Fibroblast of the aortic adventitia (primary cell): ENCODE measurements around the gene CRKL. TPM values are rescaled to one million over a fixed set of nuclear protein-coding genes. Genes with fewer than 3 reads are reported as not detected.

Experiments used
- DNase-seq: peaks from one replicate; pipeline ENCODE4 v3.0.0-alpha.2; 2010; ENCODE audit warnings: low read depth
- H3K4me3 ChIP-seq: 2 replicates; pipeline ENCODE4 v1.5.1; 2011; ENCODE audit warnings: low read depth, mild to moderate bottlenecking, control low read depth, low read length, moderate library complexity
- total RNA-seq: library from RNA; depleted of rRNA; stranded (reverse); fragments of >200 nt; gene quantifications from 2 replicates; pipeline ENCODE4 v1.2.3, GENCODE V29; 2012; ENCODE audit warnings: low replicate concordance
- TF ChIP-seq, protein P1 (sequence below): IDR thresholded peaks from 2 replicates; pipeline ENCODE4 v1.5.1; 2011; ENCODE audit warnings: mild to moderate bottlenecking, low read length, control low read depth, inconsistent platforms; ENCODE audit not compliant: insufficient read depth

CRKL gene
- total RNA-seq, 1 donor: 44.7 TPM

GRCh38 chr22:20949698-20950183 is 32.5 kb downstream of the CRKL start:
- TF ChIP-seq, protein P1, sequence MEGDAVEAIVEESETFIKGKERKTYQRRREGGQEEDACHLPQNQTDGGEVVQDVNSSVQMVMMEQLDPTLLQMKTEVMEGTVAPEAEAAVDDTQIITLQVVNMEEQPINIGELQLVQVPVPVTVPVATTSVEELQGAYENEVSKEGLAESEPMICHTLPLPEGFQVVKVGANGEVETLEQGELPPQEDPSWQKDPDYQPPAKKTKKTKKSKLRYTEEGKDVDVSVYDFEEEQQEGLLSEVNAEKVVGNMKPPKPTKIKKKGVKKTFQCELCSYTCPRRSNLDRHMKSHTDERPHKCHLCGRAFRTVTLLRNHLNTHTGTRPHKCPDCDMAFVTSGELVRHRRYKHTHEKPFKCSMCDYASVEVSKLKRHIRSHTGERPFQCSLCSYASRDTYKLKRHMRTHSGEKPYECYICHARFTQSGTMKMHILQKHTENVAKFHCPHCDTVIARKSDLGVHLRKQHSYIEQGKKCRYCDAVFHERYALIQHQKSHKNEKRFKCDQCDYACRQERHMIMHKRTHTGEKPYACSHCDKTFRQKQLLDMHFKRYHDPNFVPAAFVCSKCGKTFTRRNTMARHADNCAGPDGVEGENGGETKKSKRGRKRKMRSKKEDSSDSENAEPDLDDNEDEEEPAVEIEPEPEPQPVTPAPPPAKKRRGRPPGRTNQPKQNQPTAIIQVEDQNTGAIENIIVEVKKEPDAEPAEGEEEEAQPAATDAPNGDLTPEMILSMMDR: no peak
- no peak overlapping the region for H3K4me3 ChIP-seq
- DNase-seq: no peak

GRCh38 chr22:20951151-20951931 is 34.1 kb downstream of the CRKL start:
- DNase-seq: no peak
- H3K4me3 ChIP-seq: no peak overlapping the region
- TF ChIP-seq, protein P1: no peak

DNA sequence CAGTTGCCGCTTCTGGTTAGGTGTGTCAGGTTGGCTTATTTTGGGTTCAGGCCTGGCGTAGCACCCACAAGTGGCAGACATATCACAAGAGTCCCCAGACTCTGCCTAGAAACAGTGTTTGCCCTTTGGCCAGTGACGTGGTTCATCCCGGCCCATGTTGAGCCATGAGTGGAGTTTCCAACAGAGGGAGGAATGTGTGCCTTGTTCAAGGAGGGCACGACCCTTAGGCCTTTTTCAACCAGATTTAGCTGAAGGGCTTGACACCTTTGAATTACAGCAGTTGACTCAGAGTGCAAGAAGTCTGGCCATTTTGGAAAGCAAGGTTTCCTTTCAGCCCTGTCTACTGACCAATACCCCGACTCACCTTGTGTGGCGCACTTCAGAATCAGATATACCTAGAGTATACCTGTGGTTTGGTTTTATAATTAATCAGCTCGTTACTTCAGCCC is 34.7 kb downstream of the CRKL start:
- TF ChIP-seq, protein P1: no peak
- no peak for DNase-seq

DNA sequence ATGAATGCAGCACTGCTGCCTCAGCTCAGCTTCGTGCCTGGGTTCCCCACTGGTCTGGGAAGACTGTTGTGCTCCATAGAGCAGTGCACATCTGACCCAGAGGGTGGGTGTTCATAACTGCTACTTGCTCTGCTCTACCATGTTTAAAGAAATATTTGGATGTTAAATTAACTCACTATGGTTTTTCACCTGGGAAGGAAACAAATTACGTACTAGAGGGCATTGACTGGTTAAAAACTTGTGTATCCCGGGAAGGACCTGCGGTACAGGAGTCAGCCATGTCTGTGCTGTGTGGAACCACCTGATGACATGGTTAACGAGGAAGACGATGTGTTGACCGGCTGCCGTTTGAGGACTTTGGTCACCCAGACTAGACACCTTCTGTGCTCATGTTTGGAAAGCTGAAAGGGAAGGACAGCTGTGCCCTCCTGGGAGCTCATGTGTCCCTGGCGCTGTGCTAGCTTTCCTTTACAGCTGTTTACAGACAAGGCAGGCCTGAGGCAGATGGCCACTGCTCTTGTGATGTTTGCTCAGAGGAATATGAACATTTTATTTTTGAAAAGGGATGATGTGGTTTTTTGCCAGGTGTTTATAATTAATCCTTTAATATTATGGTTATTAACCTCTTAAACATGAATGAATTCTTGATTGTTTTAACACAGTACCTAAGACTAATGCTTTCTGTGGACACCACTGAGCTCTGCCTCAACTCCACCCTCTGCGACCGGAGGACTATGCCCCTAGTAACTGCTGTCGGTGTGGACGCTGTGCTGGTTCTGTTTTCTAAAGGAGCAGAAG is 35.5 kb downstream of the CRKL start:
- no peak for DNase-seq
- TF ChIP-seq, protein P1: no peak
- no peak overlapping the region for H3K4me3 ChIP-seq

More for the DNA sequence above, 34.7 kb downstream of the CRKL start:
- H3K4me3 ChIP-seq: no peak overlapping the region

GRCh38 chr22:20953342-20953608 is 36.1 kb downstream of the CRKL start:
- no peak overlapping the region for H3K4me3 ChIP-seq
- TF ChIP-seq, protein P1: no peak
- DNase-seq: no peak

DNA sequence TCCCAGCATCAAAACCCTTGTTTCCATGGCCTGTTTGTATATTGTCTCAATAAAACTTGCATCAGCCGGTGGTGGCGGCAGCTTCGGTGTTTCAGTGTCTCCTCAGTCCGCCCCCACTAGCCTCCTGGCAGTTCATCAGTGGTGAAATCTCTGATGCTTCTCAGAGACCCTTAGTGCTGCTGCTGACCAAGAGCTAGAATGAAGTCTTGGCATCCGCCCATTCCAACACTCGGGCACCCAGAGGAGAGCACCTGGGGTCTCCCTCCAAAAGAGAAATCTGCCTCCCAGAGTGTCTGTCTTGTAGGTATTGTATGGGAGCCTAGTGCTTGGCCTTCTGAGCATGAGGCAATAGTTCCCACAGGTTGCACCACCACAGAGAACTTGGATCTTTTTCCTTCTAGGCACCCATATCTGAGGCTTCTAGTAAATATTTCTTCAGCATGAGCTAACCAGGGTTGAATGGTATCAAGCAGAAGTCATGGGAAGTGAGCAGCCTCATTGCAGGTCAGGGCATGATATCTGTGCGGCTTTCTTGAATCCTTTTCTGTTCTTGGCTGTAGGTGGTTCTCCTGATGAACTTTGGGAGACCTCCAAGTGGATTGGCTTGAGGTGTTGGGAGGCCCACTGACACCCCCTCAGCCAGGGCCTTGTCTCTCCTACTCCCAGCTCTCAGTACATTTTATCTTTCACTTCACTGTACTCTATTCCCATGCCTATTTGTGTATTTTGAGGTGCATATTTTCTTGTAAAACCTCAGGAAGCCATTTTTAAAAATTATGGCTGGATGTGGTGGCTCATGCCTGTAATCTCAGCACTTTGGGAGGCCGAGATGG is 36.7 kb downstream of the CRKL start:
- H3K4me3 ChIP-seq: no peak overlapping the region
- TF ChIP-seq, protein P1: no peak
- DNase-seq: peak; percentile 79
